Loucy (cell line): Measurements from ENCODE around the gene NXN.

Experiments
- CTCF ChIP-seq: fragments of 200-600 bp; sonication (generic); conservative IDR thresholded peaks from 2 replicates; pipeline ENCODE4 v1.5.1; 2014; ENCODE audit warnings: mild to moderate bottlenecking, antibody characterized with exemption, low read length
- EZH2phosphoT487 ChIP-seq: fragments of 200-600 bp; IDR thresholded peaks from 2 replicates; pipeline ENCODE4 v1.6.1; 2018; ENCODE audit warnings: antibody characterized with exemption, mild to moderate bottlenecking, moderate library complexity, borderline replicate concordance

DNA sequence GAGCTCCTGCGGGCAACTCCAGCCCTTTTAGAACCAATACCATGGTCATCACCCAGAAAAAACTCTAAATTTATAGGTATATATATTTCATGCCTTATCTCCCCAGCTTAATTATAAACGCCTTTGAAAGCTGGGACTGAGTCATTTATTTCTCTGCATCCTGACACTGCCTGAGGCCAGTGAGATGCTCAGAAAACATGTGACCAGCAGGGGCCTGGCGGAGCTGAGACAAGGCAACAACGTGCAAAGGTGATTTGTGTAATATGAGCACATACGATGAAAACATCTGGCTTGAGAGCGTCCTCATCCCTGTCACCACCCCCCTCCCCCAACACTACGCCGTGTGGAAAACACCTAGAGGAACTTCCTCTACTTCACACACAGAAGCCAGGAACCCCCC is 22.7 kb downstream of the NXN start:
- TF ChIP-seq CTCF (no peak), EZH2phosphoT487 (no peak)
